ENCODE measurements around the gene FAM118B. TPM values are rescaled to one million over a fixed set of nuclear protein-coding genes. Genes with fewer than 3 reads are reported as not detected.
"Not testable (repeated sequence)": the region's sequence is repeated elsewhere in the genome, so short reads cannot be mapped to it uniquely, and the experiment has no call there.

Gene FAM118B
- total and polyA plus RNA-seq, 2 donors from 2014 or later, result 14.0 to 21.5 TPM

DNA sequence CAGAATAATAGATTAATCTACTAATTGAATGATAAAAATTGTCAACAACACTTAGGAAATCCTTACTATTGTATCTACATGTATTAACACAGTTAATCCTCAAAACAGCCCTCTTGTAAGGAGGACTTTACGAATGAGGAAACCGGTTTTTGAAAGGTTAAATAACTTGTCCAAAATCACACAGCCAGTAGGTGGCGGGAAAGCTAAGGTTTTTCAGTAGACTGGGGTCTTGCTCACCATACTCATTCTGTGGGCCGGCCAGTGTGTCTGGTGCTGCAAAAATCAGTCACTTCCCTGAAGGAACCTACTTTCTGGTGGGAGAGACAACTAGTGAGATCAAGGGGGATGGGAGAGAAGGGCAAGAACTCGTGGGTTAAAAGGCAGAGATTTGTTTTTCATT is 96.1 kb downstream of the FAM118B start:
- intact Hi-C loops (cut with DNase I), result no loop called here
- DNase-seq, result peak in 3 of 5 donors; percentile 42 to 68 (median 46)
- Histone ChIP-seq H3K9ac (ENCODE audit: low read length in 3 of 3) (no peak overlapping the region), H3K4me3 (ENCODE audit: low read length in 3 of 3) (no peak overlapping the region), H3K4me1 (ENCODE audit: control insufficient read depth in 2 of 3, insufficient read depth in 2 of 3, low read depth in 1 of 3, low read length in 3 of 3) (peaks cover 0 to 11% (median 0%) of the 10 kb centered on the region in 3 donors), H3K36me3 (ENCODE audit: control insufficient read depth in 2 of 3, insufficient read depth in 3 of 3, low read length in 3 of 3) (peaks cover 0 to 2% (median 0%) of the 10 kb centered on the region in 3 donors), H3K27ac (ENCODE audit: low read depth in 2 of 2, low read length in 2 of 2) (no peak overlapping the region), H3K9me3 (ENCODE audit: control insufficient read depth in 2 of 3, insufficient read depth in 1 of 3, low read length in 3 of 3) (no peaks in the 10 kb centered on the region), H3K27me3 (ENCODE audit: control insufficient read depth, insufficient read depth, low read length) (no peaks in the 10 kb centered on the region)
- no peak for FAIRE-seq
- TF ChIP-seq, protein P1, sequence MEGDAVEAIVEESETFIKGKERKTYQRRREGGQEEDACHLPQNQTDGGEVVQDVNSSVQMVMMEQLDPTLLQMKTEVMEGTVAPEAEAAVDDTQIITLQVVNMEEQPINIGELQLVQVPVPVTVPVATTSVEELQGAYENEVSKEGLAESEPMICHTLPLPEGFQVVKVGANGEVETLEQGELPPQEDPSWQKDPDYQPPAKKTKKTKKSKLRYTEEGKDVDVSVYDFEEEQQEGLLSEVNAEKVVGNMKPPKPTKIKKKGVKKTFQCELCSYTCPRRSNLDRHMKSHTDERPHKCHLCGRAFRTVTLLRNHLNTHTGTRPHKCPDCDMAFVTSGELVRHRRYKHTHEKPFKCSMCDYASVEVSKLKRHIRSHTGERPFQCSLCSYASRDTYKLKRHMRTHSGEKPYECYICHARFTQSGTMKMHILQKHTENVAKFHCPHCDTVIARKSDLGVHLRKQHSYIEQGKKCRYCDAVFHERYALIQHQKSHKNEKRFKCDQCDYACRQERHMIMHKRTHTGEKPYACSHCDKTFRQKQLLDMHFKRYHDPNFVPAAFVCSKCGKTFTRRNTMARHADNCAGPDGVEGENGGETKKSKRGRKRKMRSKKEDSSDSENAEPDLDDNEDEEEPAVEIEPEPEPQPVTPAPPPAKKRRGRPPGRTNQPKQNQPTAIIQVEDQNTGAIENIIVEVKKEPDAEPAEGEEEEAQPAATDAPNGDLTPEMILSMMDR (IDR thresholded peaks at IDR 0.05; ENCODE audit: borderline replicate concordance, extremely low read depth, insufficient read depth), result no peak

DNA sequence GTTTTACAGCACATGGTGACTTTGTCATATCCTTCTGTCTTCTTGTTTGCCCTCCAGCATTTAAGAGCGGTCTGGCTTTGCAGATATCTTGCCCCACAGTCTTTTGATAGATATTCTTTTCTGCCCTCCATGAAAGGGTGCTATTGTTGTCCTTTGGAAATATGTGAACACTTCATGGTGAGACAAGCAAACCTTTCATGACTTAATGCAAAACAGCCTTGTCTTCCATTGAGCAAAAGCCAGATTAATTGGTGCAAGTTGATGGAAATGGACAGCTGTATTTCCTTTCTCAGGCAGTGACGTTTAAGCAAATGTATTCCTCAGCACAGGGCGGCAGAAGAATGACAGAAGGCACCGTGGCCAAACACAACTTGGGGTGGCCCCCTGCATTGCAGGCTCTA is 96.7 kb downstream of the FAM118B start:
- FAIRE-seq (no peak), DNase-seq (no peak)
- no peaks in the 10 kb centered on the region for H3K27me3 ChIP-seq (ENCODE audit: control insufficient read depth, insufficient read depth, low read length)
- TF ChIP-seq, protein P1 (IDR thresholded peaks at IDR 0.05; ENCODE audit: borderline replicate concordance, extremely low read depth, insufficient read depth), result no peak
- no peak overlapping the region for H3K27ac ChIP-seq (ENCODE audit: low read depth in 2 of 2, low read length in 2 of 2)
- no peak overlapping the region for H3K4me3 ChIP-seq (ENCODE audit: low read length in 3 of 3)
- intact Hi-C loops (cut with DNase I), result no loop called here
- H3K9me3 ChIP-seq (ENCODE audit: control insufficient read depth in 2 of 3, insufficient read depth in 1 of 3, low read length in 3 of 3), result no peaks in the 10 kb centered on the region
- H3K4me1 ChIP-seq (ENCODE audit: control insufficient read depth in 2 of 3, insufficient read depth in 2 of 3, low read depth in 1 of 3, low read length in 3 of 3), result peaks cover 0 to 9% (median 0%) of the 10 kb centered on the region in 3 donors
- H3K36me3 ChIP-seq (ENCODE audit: control insufficient read depth in 2 of 3, insufficient read depth in 3 of 3, low read length in 3 of 3), result peaks cover 0 to 2% (median 0%) of the 10 kb centered on the region in 3 donors
- no peak overlapping the region for H3K9ac ChIP-seq (ENCODE audit: low read length in 3 of 3)

DNA sequence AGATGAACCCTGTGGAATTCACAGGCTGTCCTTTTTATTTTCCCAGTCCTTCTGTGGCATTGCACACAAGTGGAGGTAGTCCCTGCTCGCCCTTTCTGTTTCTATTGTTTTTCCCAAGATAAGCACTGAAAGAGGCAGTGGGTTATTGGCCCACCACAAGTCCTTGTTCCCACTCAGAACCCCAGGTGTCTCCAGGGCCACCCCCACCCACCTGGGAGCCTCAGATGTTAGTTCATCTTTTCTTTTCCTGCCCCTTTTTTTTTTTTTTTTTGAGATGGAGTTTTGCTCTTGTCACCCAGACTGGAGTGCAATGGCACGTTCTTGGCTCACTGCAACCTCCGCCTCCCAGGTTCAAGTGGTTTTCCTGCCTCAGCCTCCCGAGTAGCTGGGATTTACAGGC is 97.2 kb downstream of the FAM118B start:
- H3K4me3 ChIP-seq (ENCODE audit: low read length in 3 of 3); FAIRE-seq; H3K36me3 ChIP-seq (ENCODE audit: control insufficient read depth in 2 of 3, insufficient read depth in 3 of 3, low read length in 3 of 3); H3K4me1 ChIP-seq (ENCODE audit: control insufficient read depth in 2 of 3, insufficient read depth in 2 of 3, low read depth in 1 of 3, low read length in 3 of 3); H3K27ac ChIP-seq (ENCODE audit: low read depth in 2 of 2, low read length in 2 of 2); DNase-seq; H3K9ac ChIP-seq (ENCODE audit: low read length in 3 of 3); H3K27me3 ChIP-seq (ENCODE audit: control insufficient read depth, insufficient read depth, low read length); H3K9me3 ChIP-seq (ENCODE audit: control insufficient read depth in 2 of 3, insufficient read depth in 1 of 3, low read length in 3 of 3); intact Hi-C loops (cut with DNase I): not testable (repeated sequence)

DNA sequence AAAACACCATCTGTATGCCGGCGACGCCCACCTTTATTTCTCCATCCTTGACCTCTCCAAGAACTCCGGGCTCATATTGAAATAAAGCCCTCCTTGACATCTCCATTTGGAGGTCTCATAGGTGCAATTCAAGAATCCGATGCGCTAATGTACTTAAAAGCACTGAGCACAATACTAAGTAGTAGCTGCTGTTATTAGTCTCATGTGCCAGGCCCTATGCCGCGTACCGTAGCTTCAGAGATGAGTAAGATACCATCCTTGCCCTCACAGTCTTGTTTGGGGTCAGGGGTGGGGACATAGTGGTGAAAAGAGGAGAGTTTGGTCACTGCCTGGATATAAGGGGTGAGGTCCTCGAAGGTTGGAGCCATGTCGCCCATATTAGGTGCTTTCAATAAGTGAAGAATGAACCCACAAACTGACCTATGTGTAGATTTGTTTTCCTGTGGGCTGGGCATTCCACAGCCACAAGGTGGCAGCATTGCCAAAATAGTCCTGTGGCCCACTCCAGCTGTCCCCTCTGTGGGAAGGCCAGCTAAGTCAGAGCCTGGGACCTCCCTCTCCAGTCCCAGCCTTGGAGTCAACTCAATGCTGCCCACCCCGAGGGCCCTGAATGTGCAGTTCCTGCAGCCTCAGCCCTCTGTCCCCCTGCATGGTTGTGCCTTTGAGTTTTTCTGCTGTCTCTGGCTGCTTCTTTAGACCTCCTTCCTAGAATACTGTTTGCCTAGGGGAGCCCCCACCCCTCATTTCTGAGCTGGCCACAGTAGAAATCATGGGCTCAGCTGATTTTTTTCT is 98.8 kb downstream of the FAM118B start:
- DNase-seq (peak; percentile 81 to 91 (median 84)), FAIRE-seq (no peak)
- Histone ChIP-seq H3K27ac (ENCODE audit: low read depth in 2 of 2, low read length in 2 of 2) (no peak overlapping the region), H3K27me3 (ENCODE audit: control insufficient read depth, insufficient read depth, low read length) (no peaks in the 10 kb centered on the region), H3K9me3 (ENCODE audit: control insufficient read depth in 2 of 3, insufficient read depth in 1 of 3, low read length in 3 of 3) (no peaks in the 10 kb centered on the region), H3K36me3 (ENCODE audit: control insufficient read depth in 2 of 3, insufficient read depth in 3 of 3, low read length in 3 of 3) (peaks cover 0 to 3% (median 2%) of the 10 kb centered on the region in 3 donors), H3K4me3 (ENCODE audit: low read length in 3 of 3) (no peak overlapping the region), H3K4me1 (ENCODE audit: control insufficient read depth in 2 of 3, insufficient read depth in 2 of 3, low read depth in 1 of 3, low read length in 3 of 3) (peaks cover 0 to 4% (median 0%) of the 10 kb centered on the region in 3 donors), H3K9ac (ENCODE audit: low read length in 3 of 3) (peak overlapping the region in 1 of 3 donors; percentile 16)
- TF ChIP-seq, protein P1 (IDR thresholded peaks at IDR 0.05; ENCODE audit: borderline replicate concordance, extremely low read depth, insufficient read depth), result peak; percentile 90
- intact Hi-C loops (cut with DNase I), result loop anchor here (5.0 kb wide), 1 partner anchor 172 kb away; no protein-coding TSS in a partner anchor

Data from kidney (tissue), 14 donors.